ENCODE measurements around the gene CASQ2.

GRCh38 chr1:115651391-115651790, 117.1 kb downstream of the CASQ2 start:
- TF ChIP-seq POLR2A (IDR thresholded peaks at IDR 0.05; ENCODE audit: low read depth, low read length) (no peak), TAF1 (IDR thresholded peaks at IDR 0.05; ENCODE audit: low read depth, low read length) (no peak), POLR2AphosphoS5 (IDR thresholded peaks at IDR 0.05; ENCODE audit: low read depth, low read length) (no peak), SPI1 (IDR thresholded peaks at IDR 0.05; ENCODE audit: low read depth, low read length) (no peak), PAX5 (IDR thresholded peaks at IDR 0.05; ENCODE audit: insufficient read depth, low read length, severe bottlenecking) (no peak)
